Measurements from ENCODE around the gene F10. TPM values are rescaled to one million over a fixed set of nuclear protein-coding genes. Genes with fewer than 3 reads are reported as not detected.

Gene F10
- total and polyA plus RNA-seq, 2 donors (not counting 1 experiment from before 2014, with no cell fraction given) = not detected

- intact Hi-C loops (cut with micrococcal nuclease) = no loop called here
- no peak overlapping the region for H3K27ac ChIP-seq (ENCODE audit: low read length in 2 of 2)
- no peak overlapping the region for H3K4me2 ChIP-seq (replicated peaks; ENCODE audit: low read depth, low read length, poor library complexity, severe bottlenecking)
- WGBS (ENCODE audit: insufficient coverage) = 96% methylated on average over 31 of the region's 39 CpGs
- no peak overlapping the region for H2AFZ ChIP-seq (ENCODE audit: insufficient read depth, low read depth, low read length, poor library complexity, severe bottlenecking)
- CTCF ChIA-PET = no interaction called here
- no peaks in the 10 kb centered on the region for H3K36me3 ChIP-seq (replicated peaks in 1 of 2; ENCODE audit: control extremely low read depth in 1 of 2, control insufficient read depth in 1 of 2, extremely low read depth in 1 of 2, insufficient read depth in 2 of 2, low read length in 1 of 2)
- POLR2A ChIA-PET = no interaction called here
- H3K9me3 ChIP-seq (ENCODE audit: control extremely low read depth in 1 of 3, control insufficient read depth in 2 of 3, insufficient read depth in 1 of 3, low read length in 2 of 3) = peaks cover 0 to 25% (median 0%) of the 10 kb centered on the region in 3 donors
- H3K27ac Mint-ChIP-seq = no peak overlapping the region
- no peaks in the 10 kb centered on the region for H3K27me3 ChIP-seq (replicated peaks in 1 of 4; ENCODE audit: control extremely low read depth in 1 of 4, control insufficient read depth in 3 of 4, insufficient read depth in 4 of 4, low read length in 3 of 4)
- no peaks in the 10 kb centered on the region for H3K27me3 Mint-ChIP-seq
- TF ChIP-seq EZH2 (IDR thresholded peaks at IDR 0.05; ENCODE audit: borderline replicate concordance, insufficient read depth, low read depth, low read length, poor library complexity, severe bottlenecking) = no peak
- TF ChIP-seq CTCF (IDR thresholded peaks at IDR 0.05) = no peak
- H3K4me1 ChIP-seq (ENCODE audit: control insufficient read depth in 2 of 2, insufficient read depth in 2 of 2, low read length in 2 of 2) = no peaks in the 10 kb centered on the region
- no peaks in the 10 kb centered on the region for H3K4me1 Mint-ChIP-seq
- no peak overlapping the region for H3K4me3 Mint-ChIP-seq
- no peak for ATAC-seq (ENCODE audit: low read depth)
- DNase-seq = no peak
- H3K9me3 Mint-ChIP-seq (ENCODE audit: insufficient read depth) = no peaks in the 10 kb centered on the region
- no peaks in the 10 kb centered on the region for H4K20me1 ChIP-seq (ENCODE audit: control insufficient read depth, insufficient read depth, low read length, poor library complexity, severe bottlenecking)
- no peak overlapping the region for H3K4me3 ChIP-seq (ENCODE audit: control extremely low read depth in 1 of 5, extremely low read depth in 1 of 5, insufficient read depth in 1 of 5, low read depth in 2 of 5, low read length in 4 of 5)
- no peak overlapping the region for H3K9ac ChIP-seq (ENCODE audit: low read length)
- no peaks in the 10 kb centered on the region for H3K79me2 ChIP-seq (ENCODE audit: control insufficient read depth, insufficient read depth, low read length)
These were observed 35.3 kb upstream of the F10 start for GRCh38 chr13:113086991-113087922.
